GM12892 (cell line): ENCODE measurements around the gene TAOK1.

Experiments
- POLR2A ChIP-seq: IDR thresholded peaks from 2 replicates; pipeline ENCODE4 v1.6.1; 2011; ENCODE audit warnings: low read depth, low read length, control low read depth
- POLR2AphosphoS5 ChIP-seq: IDR thresholded peaks from 2 replicates; pipeline ENCODE4 v1.6.1; 2011; ENCODE audit warnings: low read depth, low read length, control low read depth
- TAF1 ChIP-seq: IDR thresholded peaks from 2 replicates; pipeline ENCODE4 v1.6.1; 2011; ENCODE audit warnings: low read depth, mild to moderate bottlenecking, control low read depth, low read length, borderline replicate concordance

- TF ChIP-seq POLR2A: no peak
- TF ChIP-seq POLR2AphosphoS5: no peak
- no peak for TF ChIP-seq TAF1
Observed at GRCh38 chr17:29560316-29560715, 170.2 kb downstream of the TAOK1 start.
